ENCODE data around the gene CDK5RAP1.

The CDK5RAP1 gene

GRCh38 chr20:33408716-33409654 is 7.7 kb upstream of the CDK5RAP1 start:
- peak overlapping the region; percentile 92 for H3K27ac ChIP-seq
- no peaks in the 10 kb centered on the region for H4K20me1 ChIP-seq
- no peaks in the 10 kb centered on the region; the same call in 1 of the 2 replicates for H3K9me3 ChIP-seq
- peaks cover 50% of the 10 kb centered on the region for H3K36me3 ChIP-seq
- H3K27me3 ChIP-seq = no peaks in the 10 kb centered on the region
- peaks cover 65% of the 10 kb centered on the region for H3K4me1 ChIP-seq
- no peak for TF ChIP-seq Cebpa-rat (IDR thresholded peaks at IDR 0.05)
- peak overlapping the region; percentile 94 for H3K4me2 ChIP-seq
- peak overlapping the region; percentile 59 for H3K4me3 ChIP-seq
- peak overlapping the region; percentile 80 for H3K9ac ChIP-seq

- no peaks in the 10 kb centered on the region for H4K20me1 ChIP-seq
- peaks cover 50% of the 10 kb centered on the region for H3K36me3 ChIP-seq
- no peaks in the 10 kb centered on the region for H3K27me3 ChIP-seq
- no peak for TF ChIP-seq Cebpa-rat (IDR thresholded peaks at IDR 0.05)
- peak overlapping the region; percentile 94 for H3K4me2 ChIP-seq
- peak overlapping the region; percentile 92 for H3K27ac ChIP-seq
- no peaks in the 10 kb centered on the region; the same call in 1 of the 2 replicates for H3K9me3 ChIP-seq
- peaks cover 65% of the 10 kb centered on the region for H3K4me1 ChIP-seq
- H3K9ac ChIP-seq = peak overlapping the region; percentile 80
- peak overlapping the region; percentile 59 for H3K4me3 ChIP-seq
These were observed 7.0 kb upstream of the CDK5RAP1 start for GRCh38 chr20:33408313-33408712.

DNA sequence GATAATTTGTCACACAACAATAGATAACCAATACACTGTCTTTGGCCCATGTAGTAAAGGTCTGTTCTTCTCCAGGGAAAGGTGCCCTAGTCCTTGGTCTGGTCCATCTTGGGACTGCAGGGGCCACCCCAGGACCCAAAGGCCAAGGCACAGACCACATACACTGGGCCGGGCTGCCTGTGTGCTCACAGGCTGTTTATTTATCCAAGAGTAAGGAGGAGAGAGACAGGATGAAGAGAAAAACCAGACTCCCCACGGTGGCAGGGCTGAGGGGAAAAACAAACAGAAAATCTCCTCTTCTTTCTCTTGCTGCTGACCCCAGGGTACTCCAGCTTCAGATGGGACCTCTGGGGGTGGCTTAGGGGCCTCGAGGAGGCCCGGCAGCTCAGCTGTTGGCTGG is 6.5 kb upstream of the CDK5RAP1 start:
- no peaks in the 10 kb centered on the region; the same call in 1 of the 2 replicates for H3K9me3 ChIP-seq
- peak overlapping the region; percentile 80 for H3K9ac ChIP-seq
- H4K20me1 ChIP-seq = no peaks in the 10 kb centered on the region
- no peaks in the 10 kb centered on the region for H3K27me3 ChIP-seq
- peaks cover 68% of the 10 kb centered on the region for H3K4me1 ChIP-seq
- TF ChIP-seq Cebpa-rat (IDR thresholded peaks at IDR 0.05) = no peak
- H3K27ac ChIP-seq = peak overlapping the region; percentile 92
- peak overlapping the region; percentile 59 for H3K4me3 ChIP-seq
- peaks cover 50% of the 10 kb centered on the region for H3K36me3 ChIP-seq
- H3K4me2 ChIP-seq = peak overlapping the region; percentile 94

GRCh38 chr20:33407251-33407650 is 5.9 kb upstream of the CDK5RAP1 start:
- H3K4me3 ChIP-seq = peak overlapping the region; percentile 59
- peaks cover 71% of the 10 kb centered on the region for H3K4me1 ChIP-seq
- H4K20me1 ChIP-seq = no peaks in the 10 kb centered on the region
- no peaks in the 10 kb centered on the region; the same call in 1 of the 2 replicates for H3K9me3 ChIP-seq
- no peak overlapping the region; the same call in 1 of the 2 replicates for H3K9ac ChIP-seq
- H3K27me3 ChIP-seq = no peaks in the 10 kb centered on the region
- peak overlapping the region; percentile 94 for H3K4me2 ChIP-seq
- TF ChIP-seq Cebpa-rat (IDR thresholded peaks at IDR 0.05) = no peak
- peaks cover 44% of the 10 kb centered on the region for H3K36me3 ChIP-seq
- peak overlapping the region; percentile 92 for H3K27ac ChIP-seq

DNA sequence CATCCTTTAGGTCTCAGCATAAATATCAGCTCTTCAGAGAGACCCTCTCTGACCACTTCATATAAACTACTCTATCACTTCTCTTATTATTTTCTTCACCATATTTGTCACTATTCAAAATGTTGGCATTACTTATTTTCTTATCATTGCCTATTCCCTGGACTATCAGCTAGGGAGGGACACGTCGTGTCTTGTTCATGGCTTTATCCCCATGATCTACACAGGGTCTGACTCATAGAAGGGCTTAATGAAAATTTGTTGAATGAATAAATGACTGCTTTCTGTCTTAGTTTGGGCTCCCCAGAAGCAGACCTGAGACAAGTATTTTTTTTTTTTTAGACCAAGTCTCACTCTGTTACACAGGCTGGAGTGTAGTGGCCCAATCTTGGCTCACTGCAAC is 3.0 kb upstream of the CDK5RAP1 start:
- Histone ChIP-seq H3K9me3 (no peaks in the 10 kb centered on the region; the same call in 1 of the 2 replicates), H3K4me2 (no peak overlapping the region), H3K27me3 (no peaks in the 10 kb centered on the region), H3K9ac (no peak overlapping the region), H4K20me1 (peaks cover 19% of the 10 kb centered on the region), H3K36me3 (peaks cover 28% of the 10 kb centered on the region), H3K27ac (no peak overlapping the region), H3K4me1 (peaks cover 63% of the 10 kb centered on the region), H3K4me3 (no peak overlapping the region)
- no peak for TF ChIP-seq Cebpa-rat (IDR thresholded peaks at IDR 0.05)

- Histone ChIP-seq H3K4me3 (peak overlapping the region; percentile 97), H3K27me3 (no peaks in the 10 kb centered on the region), H3K9me3 (no peaks in the 10 kb centered on the region), H3K9ac (peak overlapping the region; percentile 91), H3K27ac (peak overlapping the region; percentile 83), H4K20me1 (peaks cover 42% of the 10 kb centered on the region), H3K4me2 (peak overlapping the region; percentile 96), H3K4me1 (peaks cover 42% of the 10 kb centered on the region), H3K36me3 (peaks cover 28% of the 10 kb centered on the region)
- TF ChIP-seq Cebpa-rat (IDR thresholded peaks at IDR 0.05) = no peak
These were observed 626 bp upstream of the CDK5RAP1 start for GRCh38 chr20:33401921-33402369.

DNA sequence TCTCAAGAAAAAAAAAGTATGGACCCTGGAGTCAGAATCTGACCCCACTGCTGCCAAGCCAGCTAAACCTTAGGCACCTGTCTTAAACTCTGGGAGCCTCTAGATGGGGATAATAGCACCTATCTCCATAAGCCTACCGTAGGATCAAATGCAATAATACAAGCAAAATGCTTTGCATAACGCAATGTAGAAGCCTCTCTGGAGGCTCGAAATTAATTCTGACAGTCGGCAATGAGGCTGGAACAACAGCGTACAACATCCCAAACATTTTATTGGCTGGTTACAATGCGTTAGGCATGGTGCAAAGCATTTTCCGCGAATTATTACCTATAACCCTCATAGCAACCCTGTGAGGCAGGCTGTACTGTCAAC is 521 bp downstream of the CDK5RAP1 start:
- Histone ChIP-seq H3K36me3 (peaks cover 33% of the 10 kb centered on the region), H3K27ac (peak overlapping the region; percentile 83), H3K4me2 (peak overlapping the region; percentile 96), H4K20me1 (peaks cover 47% of the 10 kb centered on the region), H3K4me3 (peak overlapping the region; percentile 97), H3K9ac (peak overlapping the region; percentile 91), H3K9me3 (no peaks in the 10 kb centered on the region), H3K4me1 (peaks cover 32% of the 10 kb centered on the region), H3K27me3 (no peaks in the 10 kb centered on the region)
- no peak for TF ChIP-seq Cebpa-rat (IDR thresholded peaks at IDR 0.05)

DNA sequence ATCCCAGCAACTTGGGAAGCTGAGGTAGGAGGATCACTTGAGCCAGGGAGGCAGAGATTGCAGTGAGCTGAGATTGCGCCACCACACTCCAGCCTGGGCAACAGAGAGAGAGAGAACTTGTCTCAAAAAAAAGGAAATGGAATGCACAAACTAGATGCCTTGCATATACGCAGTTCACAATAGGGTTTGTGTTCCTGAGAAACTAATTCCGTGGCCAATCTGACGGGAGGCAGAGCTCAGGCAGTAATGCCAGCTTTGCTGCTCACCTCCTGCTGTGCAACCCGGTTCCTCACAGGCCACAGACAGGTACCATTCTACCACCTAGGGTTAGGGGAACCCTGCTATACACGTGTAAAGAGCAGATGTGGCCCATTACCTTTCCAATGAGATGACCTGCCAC is 1.4 kb downstream of the CDK5RAP1 start:
- no peaks in the 10 kb centered on the region for H3K27me3 ChIP-seq
- peaks cover 47% of the 10 kb centered on the region for H4K20me1 ChIP-seq
- H3K27ac ChIP-seq = no peak overlapping the region
- H3K36me3 ChIP-seq = peaks cover 33% of the 10 kb centered on the region
- no peaks in the 10 kb centered on the region for H3K9me3 ChIP-seq
- H3K9ac ChIP-seq = peak overlapping the region; percentile 91; the same call in 1 of the 2 replicates
- no peak for TF ChIP-seq Cebpa-rat (IDR thresholded peaks at IDR 0.05)
- H3K4me3 ChIP-seq = no peak overlapping the region
- peak overlapping the region; percentile 96 for H3K4me2 ChIP-seq
- H3K4me1 ChIP-seq = peaks cover 36% of the 10 kb centered on the region

DNA sequence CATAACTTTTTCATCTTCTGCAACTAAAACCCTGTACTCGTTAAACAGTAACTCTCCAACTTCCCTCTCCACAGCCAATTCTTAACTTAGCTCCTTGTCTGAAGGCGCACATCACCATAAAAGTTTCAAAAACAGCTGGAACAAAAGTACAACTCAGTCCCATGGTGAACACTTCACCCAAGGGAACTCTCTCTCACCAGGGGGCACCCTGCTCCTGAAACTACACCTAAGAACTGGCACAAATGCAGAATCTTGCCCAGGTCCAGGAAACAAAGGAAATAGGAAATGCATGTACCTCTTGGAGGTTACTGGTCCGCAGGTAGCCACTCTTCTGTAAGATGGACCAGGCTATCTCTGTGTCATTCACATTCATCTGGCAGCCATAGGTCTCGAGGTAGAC is 6.6 kb downstream of the CDK5RAP1 start:
- no peak for TF ChIP-seq Cebpa-rat (IDR thresholded peaks at IDR 0.05)
- H3K4me2 ChIP-seq = no peak overlapping the region
- H3K9me3 ChIP-seq = peaks cover 6% of the 10 kb centered on the region; the same call in 1 of the 2 replicates
- H3K27me3 ChIP-seq = no peaks in the 10 kb centered on the region
- H4K20me1 ChIP-seq = peaks cover 48% of the 10 kb centered on the region
- H3K4me3 ChIP-seq = no peak overlapping the region
- no peak overlapping the region for H3K9ac ChIP-seq
- H3K4me1 ChIP-seq = peaks cover 41% of the 10 kb centered on the region
- H3K36me3 ChIP-seq = peaks cover 74% of the 10 kb centered on the region
- H3K27ac ChIP-seq = no peak overlapping the region

DNA sequence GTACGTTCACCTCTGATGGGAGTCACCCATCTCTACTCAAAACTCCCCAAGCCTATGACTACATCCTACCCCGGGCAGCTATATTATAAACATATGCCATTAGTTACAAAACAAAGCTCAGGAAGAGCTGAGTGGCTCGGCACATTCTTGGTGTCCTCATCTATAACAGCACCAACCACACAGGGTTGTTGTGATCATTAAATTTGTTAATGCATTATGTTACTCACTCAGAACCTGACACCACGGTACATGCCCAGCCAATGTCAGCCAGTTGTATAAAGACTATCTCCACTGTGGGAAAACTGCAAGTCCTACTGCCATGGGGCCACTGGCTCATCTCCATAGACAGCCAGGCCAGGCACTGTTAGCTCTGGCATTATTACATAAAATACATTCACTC is 7.7 kb downstream of the CDK5RAP1 start:
- TF ChIP-seq Cebpa-rat (IDR thresholded peaks at IDR 0.05) = no peak
- H3K27me3 ChIP-seq = no peaks in the 10 kb centered on the region
- no peak overlapping the region; the same call in 1 of the 2 replicates for H3K9ac ChIP-seq
- H4K20me1 ChIP-seq = peaks cover 37% of the 10 kb centered on the region
- no peak overlapping the region for H3K27ac ChIP-seq
- H3K4me1 ChIP-seq = peaks cover 34% of the 10 kb centered on the region
- peaks cover 12% of the 10 kb centered on the region; the same call in 1 of the 2 replicates for H3K9me3 ChIP-seq
- H3K36me3 ChIP-seq = peaks cover 77% of the 10 kb centered on the region
- H3K4me2 ChIP-seq = no peak overlapping the region
- no peak overlapping the region for H3K4me3 ChIP-seq
